SIG-M5 treated with dmso at 0.1 percent for 504 hours (cell line): Measurements from ENCODE around the gene CLCN4.

Experiments used
- DNase-seq: peaks from one replicate; lab custom pipeline; 2025; ENCODE audit not compliant: unreplicated experiment; lab: John Stamatoyannopoulos, UW

CLCN4 gene

DNA sequence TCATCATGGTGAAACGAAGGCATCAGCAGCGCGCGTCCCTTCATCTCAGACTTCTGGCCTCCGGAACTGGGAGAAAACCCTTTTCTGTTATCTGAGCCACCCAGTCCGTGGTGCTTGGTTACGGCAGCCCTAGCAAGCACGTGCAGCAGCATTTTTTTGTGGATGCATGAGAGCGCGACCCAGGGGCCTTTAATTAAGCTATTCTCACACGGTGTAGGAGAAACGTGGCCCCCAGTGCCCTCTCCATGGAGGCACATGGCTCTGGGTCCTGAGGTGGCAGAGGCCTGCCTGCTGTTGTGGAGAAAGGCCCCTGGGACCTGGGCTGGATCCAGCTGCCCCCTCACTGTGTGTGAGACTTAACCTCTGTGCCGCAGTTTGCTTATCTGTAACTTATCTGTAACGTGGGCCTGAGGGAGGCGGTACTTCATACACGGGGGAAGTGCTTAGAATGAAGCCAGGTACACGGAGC, 9.5 kb downstream of the CLCN4 start:
- no peak for DNase-seq

DNA sequence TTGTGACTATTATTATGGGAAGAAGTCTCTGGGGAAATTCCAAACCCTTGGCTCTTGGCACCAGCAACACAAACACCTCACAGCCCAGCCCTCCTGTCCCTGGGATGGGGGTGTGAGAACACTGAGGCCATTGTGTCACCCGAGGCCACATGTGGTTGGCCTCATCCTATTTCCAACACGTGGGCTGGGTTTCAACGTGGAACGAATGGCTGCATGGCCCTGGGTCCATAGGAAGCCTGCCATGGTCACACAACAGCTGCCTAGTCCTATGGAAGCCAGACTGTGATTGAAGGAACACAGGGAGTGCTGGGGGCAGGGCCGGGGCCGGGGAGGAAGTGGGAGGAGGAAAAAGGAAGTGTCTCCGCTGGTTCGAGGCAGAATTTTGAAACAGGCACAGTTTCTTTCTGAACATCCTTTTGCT, 10.0 kb downstream of the CLCN4 start:
- peak; percentile 33 for DNase-seq

DNA sequence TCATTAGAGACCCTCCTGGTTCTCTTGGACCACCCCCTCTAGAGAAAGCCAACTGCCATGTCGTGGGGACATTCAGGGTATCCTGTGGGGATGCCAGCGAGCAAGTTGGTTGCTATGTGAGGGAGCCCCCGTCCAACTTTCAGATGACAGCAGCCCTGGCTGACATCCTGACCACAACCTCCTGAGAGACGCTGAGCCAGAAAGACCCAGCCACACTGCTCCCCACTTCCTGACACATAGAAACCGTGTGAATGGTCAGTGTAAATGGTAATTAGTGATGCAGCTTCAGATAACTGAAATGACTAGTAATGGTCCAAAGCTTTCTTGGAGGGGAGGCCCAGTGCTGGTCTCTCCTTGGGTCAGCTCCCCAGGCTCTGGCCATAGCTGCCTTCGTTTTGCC, 10.8 kb downstream of the CLCN4 start:
- DNase-seq, result no peak

DNA sequence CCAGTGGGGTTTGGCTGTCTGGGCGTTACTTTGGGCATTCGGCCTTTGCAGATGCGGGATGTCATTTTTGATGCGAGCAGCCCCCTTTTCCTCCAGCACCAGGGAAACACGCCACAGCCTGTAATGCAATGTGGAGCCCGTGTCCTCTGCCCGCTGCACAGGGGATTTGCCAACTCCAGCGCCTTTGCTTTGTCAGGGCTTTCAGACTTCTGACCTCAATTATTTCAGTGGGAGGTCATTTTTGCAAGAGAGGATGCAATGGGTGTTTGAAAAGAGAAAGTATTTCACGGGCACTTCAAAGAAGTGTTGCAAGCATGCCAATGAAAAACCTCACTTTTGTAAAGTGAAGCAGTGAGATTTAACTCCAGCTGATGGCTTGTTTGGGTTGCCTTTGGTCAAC, 11.5 kb downstream of the CLCN4 start:
- DNase-seq, result peak; percentile 10

DNA sequence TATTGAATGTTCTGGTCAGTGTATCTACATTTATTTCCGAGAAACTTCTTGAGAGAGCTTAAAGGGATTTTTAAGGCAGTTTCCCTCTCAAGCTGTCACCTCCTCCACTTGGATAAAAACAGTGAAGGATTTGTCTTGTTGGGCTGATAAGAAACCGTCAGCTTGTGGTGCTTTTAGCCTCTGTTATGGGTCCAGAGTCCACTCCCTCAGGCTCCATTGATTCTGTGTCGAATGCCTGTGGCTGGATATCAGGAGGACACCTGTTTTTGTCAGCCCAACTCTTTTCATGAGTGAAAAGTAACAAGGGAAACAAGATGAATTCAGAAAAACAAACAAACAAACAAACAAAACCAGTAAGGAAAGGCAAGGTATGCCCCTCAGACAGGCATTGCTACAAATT, 12.4 kb downstream of the CLCN4 start:
- DNase-seq, result no peak

DNA sequence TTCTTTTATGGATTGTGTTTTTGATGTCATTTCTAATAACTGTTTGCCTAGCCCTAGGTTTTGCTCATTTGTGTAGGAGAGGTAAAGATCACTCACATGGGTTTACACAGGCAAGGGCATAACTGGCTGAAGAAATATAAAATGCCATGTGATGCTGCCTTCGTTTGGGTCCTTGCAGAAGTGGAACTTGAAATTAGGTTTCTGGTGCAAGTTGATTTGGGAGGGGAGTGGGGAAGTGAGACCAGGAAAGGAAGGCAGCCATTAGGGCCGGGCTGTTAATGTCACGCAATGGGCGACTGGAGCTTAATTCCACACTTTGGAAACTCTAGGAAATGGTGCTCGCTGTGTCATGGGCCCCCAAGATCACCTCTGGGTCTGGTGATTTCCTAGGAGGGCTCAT, 14.5 kb downstream of the CLCN4 start:
- peak; percentile 39 for DNase-seq

DNA sequence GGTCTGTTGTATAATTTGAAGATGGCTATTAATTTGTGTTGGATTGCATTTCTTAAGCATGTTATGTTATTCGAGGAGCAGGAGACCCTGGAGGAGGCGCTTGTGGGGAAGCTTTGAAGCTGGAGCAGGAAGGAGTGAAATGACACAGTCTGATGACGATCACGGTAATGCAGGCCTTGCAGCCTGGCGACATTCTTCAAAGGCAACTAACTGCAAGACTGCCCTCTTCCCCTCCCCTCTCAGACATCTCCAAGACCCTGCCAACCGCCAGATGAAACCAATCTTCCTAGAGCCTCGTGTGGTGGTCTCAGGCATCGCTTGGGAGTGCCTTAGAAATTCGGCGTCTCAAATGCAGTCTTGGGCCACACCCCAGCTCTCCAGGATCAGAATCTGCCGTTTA, 16.1 kb downstream of the CLCN4 start:
- DNase-seq, result no peak

DNA sequence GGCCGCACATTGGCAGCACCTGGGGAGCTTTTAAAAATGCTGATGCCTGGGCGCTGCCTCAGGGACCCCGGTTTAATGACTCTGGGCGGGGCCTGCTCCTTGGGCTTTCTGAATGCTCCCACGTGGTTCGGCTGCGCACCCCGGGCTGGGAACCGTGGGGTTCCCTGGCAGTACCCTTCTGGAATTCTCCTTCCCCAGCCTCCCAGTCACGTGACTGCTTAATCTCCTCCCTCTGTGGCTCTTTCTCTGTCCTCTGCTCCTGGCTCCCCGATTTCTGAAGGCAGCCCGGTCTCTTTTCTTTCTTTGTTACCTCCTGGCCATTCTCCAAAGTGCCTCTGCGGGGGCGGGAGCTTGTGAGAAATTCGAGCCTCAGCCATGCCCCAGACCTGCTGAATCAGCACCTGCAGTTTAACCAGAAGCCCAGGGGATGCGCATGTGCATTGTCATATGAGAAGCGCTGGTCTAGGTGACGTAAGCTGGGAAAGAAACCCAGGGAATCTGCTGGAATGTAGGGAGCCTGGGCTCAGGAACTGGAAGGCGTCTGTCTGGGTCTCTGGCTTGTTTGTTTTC, 16.6 kb downstream of the CLCN4 start:
- peak; percentile 10 for DNase-seq

DNA sequence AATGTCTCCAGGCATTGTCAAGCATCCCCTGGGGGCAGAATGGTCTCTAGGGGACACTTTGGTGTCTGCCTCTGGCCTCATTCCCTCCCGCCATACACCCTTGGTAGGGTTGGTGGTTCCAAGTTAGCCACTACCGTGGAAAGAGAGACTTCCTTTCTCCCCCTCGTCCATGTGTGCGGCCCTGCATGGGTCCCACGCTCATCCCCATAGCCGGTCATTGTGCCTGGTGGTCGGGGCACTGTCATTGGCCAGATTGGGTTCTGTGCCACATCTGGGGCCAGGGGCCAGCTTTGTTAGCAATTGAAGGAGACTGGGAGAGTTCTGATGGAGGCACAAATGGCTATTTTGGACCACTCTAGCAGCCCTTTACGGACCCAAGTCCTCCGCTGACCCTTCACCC, 17.3 kb downstream of the CLCN4 start:
- DNase-seq, result no peak

DNA sequence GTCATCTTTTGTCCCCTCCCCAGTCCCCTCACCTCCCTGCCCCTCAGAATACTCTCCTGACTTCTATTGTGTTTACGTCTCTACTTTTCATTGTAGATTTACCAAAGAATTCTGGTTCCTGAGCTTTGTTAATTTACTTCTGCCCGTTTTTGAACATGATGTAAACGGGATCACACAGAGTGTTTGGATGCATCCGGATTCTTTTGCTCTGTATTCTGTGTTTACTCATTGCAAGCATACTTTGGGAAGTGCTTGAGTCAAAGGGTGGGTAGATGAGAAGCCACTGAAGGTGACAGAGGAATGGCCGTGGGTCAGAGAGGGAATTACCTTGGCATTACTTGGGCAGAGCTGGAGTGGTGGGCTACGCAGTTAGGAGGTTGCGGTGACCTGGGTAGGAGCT, 18.0 kb downstream of the CLCN4 start:
- no peak for DNase-seq

DNA sequence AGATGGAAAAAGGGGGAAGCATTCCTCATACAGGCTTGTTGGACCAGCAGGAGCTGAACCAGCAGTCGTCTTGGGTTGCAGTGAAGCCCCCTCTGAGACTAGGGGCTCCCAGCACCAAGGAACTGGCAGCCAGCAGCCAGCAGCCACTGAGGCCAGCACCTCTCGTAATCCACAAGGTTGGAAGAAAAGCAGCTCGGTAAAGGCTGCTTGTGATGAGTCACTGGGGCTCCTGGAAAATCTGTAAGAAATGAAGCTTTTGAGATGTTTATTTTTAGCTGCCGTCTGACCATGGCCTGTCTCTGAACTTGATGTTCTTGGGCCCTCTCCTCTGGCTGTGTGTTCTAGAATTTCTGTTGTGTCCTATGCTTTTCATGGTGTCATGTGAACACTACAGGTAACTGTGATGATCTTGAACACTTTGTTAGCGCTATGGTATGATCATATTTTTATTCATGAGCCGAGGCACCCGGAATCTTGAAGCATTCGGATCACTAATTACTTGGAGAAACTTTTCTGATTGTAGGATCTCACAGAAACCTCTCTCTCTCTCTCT, 18.6 kb downstream of the CLCN4 start:
- peak; percentile 5 for DNase-seq

DNA sequence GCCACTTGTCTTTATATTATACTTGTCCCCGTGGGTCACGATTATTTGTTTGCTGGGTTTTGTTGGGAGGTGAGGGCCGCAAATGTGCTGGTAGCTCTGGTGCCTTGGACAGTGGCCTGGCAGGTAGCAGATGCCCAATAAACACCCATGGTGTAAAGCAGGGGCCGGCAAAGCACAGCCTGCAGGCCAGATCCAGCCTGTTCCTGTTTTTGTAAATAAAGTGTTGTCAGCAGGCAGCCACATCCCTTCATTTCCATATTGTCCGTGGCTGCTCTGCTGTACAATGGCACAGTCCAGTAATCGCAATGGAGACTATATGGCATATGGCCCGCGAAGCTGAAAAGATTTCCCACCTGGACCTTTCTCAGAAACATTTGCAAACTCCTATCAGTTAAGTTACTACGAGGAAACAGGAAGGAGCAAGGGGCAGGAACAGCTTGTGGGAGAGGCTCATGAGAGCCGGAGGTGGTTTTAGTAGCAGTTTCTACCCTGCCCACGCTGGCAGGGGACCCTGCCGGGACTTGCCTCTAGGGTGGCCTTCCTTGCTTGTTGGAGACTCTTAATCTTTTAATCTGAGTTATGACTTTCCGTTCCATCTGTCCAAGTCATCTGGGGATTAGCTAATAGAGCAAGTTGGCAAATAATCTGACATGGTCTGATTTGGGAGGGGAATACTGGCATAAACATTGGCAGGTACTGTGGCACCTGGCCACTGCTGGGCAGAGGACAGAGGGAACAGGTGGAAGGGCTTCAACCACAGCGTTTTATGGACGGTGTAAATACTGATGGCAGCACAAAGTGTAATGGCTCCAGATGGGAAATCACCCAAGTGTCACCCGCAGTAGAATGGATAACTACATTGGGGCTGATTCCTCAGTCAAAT, 19.6 kb downstream of the CLCN4 start:
- no peak for DNase-seq

DNA sequence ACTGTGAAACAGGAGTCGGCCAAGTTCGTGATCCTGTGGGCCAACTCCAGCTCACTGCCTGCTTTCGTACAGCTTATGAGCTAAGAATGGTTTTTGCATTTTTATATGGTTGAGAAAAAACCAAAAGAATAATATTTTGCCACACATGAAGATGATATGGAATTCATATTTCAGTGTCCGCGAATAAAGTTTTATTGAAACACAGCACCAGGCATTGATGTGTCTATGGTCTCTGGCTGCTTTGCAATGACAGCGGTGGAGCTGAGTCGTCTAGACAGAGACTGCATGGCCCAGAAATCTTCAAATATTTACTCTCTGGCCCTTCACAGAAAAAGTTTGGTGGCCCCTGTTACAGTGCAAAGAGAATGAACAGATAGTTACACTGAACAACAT, 20.2 kb downstream of the CLCN4 start:
- DNase-seq, result no peak

DNA sequence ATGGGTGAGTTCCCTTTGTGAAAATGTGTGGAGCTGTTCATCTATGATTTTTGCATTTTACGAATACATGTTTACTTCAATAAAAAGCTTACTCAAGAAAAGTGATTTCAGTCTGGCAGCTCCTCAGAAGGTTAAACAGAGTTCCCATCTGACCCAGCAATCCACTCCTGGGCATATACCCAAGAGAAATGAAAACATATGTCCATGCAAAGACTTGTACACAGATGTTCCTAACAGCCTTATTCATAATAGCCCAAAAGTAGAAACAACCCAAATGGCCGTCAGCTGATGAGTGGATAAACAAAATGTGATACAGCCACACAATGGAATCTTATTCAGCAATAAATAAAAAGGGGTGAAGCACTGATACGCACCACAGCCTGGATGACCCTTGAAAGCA, 20.8 kb downstream of the CLCN4 start:
- DNase-seq, result no peak

DNA sequence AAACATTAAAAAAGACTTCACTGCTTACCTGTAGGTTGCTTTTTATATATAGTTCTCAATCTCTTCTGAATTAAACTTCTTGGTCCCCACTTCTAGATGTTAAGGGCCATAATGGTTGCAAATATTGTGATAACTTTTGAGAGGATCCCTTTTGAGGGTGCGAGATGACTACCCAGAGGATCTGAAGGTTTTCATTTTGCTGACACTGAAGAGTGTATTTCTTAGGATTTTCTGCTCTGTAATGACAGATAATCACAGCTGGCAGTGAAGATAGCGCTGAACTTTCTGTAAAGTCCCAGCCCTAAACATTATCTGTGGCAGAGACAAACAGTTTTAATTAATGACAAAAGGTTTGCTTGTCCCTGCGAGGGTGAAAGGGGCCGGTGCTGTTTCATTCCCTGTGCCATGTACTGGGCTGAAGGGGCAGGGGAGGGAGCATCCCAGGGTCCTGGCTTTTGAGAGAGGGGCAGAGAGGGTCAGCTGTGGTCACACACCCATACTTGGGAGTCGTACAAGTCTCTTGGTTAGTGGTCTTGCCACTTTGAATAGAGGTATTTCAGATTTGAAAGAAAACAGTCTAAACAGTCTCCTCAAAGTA, 22.2 kb downstream of the CLCN4 start:
- DNase-seq, result no peak

DNA sequence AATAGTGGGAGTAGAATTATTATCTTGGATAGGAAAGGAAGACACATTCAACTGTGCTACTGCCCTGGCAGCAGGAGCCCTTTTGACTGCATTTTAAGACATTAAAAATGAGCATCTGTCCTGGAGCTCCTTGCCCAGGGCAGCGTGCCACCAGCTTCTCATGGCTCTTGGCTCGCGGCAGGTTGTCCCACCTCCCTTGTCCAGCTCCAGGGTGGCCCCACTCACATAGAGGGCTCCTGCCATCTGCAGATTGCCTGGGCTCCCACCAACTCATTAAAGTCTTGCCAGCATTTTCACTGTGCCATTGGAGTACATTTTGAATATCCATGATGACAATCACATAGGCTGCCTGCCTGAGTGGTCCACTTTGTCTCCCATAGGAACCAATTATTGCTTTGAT, 27.0 kb downstream of the CLCN4 start:
- no peak for DNase-seq

DNA sequence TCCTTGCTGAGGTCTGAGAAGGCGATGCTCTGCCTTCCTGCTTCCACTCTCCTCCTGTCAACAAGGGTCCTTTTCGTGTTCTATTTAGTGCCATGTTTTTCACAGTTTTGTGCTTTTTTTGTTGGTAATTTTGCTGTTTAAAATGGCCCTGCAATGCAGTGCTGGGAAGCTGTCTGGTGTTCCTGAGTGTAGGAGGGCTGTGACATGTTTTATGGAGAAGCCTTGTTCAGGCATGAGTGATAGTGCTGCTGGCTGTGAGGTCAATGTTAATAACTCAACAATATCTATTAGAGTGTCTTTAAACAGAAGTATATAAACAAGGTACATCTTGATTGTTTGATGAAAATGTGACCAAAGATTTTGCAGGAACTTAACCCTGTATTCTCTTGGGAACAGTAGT, 27.6 kb downstream of the CLCN4 start:
- no peak for DNase-seq

DNA sequence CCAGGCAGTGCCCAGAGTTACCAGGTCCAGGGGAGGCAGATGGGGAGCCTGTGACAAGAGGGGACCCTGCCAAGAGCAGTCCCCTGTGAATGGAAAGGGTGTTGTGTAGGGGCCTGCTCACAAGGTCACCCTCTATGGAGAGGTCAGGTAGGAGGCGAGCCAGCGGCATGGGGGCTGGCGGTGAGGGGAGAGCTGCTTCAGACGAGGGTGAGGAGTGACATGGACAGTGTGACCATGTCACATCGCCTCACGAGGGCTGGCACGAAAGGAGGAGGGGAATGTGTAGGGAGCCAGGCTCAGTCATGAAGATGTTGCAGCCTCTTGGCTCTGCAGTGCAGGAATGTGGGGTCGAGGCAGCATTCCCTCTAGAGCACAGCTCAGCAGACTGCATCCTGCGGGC, 29.6 kb downstream of the CLCN4 start:
- no peak for DNase-seq

DNA sequence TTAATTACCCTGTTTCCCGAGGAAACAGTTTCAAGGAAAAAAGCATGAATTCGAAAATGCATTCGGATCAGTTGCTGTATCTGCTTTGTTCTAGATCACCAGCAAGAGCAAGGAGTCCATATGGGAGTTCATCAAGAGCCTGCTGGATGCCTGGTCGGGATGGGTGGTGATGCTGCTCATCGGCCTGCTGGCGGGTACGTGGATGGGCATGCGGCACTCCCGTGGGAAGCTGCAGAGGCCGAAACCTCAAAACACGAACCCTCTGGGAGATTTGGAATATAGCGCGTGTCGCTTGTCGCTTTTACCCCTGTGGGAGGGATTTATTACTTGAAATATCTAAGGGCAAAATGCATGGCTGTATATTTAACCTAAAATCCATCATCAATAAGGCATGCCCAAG, 30.6 kb downstream of the CLCN4 start:
- DNase-seq, result no peak

DNA sequence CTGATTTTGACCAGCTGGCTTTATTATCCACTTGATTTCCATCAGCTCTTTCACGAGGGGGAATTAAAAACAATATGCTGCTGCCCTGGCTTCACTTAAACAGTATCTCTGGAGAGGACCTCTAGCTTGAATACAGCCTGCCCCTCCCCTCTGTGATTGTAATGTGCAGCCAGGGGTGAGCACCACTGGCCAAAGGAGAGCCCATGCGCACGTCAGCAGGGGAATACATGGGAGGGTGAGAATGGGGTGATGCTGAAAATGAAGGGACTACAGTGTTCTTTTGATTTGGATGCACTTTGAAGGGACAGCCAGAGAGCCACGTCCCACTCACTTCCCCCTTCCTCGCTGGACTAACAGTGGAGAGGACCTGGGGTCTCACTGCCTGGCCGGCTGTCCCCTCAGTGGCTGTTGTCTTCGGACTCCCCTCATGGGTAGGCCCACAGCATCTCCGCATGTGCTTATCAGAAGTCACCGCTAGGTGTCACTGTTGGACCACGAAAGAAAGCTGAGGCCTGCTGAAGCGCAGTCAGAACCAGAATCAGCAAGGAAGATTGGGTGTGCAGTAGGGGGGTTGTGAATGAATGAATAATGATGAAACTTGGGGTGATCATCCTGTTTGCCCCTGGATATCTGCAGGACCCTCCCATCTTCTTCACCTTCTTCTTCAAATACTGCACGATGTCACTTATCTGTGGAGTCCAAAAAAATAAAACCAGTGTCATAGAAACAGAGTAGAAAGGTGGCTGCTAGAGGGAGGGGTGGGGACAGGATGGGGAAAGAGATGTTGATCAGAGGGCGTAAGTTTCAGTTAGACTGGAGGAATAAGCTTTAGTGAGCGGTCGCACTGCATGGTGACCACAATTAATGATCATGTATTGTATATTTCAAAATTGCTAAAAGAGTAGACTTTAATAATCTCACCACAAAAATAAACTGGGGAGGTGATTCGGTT, 32.8 kb downstream of the CLCN4 start:
- peak; percentile 58 for DNase-seq

DNA sequence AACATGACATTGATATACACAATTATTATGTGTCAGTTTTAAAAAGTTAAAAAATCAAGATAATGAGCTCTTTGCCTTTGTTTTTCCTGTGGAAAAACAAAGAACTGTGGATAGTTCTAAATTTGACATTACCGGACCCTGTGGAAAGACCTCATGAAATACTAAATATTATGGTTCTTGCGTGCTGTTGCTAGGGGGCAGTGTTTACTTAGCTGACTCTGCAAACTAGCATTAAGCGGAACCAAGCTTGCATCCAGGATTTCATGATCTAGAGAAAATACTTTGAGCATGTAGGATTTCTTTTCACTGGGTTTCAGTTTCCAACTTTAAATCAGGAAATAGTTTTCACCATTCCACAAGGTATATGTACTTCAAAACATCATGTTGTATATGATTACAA, 33.6 kb downstream of the CLCN4 start:
- peak; percentile 61 for DNase-seq
